COLO668 (cell line): Measurements from ENCODE around the gene C2orf49.

Experiments
- DNase-seq: peaks from one replicate; lab custom pipeline; 2025; ENCODE audit not compliant: unreplicated experiment; lab: John Stamatoyannopoulos, UW

The C2orf49 gene

DNA sequence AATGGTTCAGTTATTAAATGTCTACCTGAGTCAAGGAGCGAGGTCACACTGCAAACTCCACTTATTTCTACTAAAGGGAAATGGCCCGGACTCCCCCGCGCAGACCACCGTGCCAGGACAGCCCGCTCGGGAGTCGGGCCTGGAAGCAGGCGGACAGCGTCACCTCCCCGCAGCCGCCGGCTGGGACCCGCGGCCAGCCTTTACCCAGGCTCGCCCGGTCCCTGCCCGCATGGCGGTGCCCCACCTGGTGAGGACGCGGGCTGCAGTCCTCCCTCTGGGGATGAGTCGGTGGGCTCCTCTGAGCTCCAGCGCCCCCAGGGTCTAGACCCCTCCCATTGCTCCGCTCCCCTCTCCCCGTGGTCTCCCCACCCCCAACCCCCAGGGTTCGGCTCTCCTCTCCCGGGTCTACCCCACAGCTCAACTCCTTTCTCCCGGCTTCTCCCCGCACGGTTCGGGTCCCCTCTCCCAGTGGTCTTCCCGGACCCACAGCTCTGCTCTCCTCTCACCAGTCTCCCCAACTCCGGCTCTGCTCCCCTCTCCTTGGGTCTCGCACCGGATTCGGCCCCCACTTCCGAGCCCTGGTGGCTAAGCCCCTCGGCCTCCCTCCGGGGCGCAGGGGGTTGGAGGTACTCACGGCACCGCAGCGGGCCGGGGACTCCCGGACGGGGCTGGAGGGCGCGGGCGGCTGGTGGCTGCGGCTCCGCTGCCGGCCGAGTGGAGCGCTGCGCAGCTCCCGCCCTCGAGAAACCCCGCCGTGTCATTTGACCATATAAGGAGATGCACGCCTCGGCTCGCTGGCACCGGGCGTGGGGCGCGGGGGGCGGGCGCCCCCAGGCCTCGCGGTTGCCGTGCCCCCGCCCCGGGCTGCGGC lies 61.2 kb downstream of the C2orf49 start, which contains the start of gene FHL2:
FHL2 (minus strand) TSS at position 716 of the 871 bp plus-strand sequence. CDS start 12,535 bp downstream, outside the sequence.
- peak; percentile 88 for DNase-seq
